ENCODE measurements around the gene CARMIL1.

Gene CARMIL1

DNA sequence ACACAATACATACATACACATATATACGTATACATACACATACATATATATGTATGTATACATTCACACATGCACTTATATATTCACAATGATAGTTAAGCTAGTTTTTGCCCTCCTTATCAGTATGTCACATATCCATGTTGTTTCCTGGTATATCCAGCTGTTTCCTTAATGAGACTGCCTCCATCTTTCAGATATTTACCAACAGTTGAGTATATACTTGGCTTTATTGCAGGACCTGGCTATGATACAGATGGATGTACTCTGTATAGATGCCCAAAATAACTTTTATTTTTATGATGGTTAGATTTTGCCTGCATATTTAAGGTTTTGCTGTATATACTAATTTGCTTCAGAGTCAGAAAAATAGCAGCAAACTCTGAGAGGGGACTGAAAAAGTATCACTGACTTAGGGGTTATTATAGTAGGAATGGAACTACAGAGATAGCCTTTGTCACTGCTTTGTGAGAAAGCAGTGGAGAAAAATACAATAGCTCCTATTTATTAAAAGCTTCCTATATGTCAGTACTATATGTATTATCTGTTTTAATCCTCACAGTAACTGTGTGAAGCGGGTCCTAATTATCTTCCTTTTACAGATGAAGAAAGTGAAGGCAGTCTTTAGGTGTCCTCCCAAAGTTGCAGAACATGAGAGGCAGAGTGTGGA is 35.5 kb downstream of the CARMIL1 start (continued):
- TF ChIP-seq, protein P1, sequence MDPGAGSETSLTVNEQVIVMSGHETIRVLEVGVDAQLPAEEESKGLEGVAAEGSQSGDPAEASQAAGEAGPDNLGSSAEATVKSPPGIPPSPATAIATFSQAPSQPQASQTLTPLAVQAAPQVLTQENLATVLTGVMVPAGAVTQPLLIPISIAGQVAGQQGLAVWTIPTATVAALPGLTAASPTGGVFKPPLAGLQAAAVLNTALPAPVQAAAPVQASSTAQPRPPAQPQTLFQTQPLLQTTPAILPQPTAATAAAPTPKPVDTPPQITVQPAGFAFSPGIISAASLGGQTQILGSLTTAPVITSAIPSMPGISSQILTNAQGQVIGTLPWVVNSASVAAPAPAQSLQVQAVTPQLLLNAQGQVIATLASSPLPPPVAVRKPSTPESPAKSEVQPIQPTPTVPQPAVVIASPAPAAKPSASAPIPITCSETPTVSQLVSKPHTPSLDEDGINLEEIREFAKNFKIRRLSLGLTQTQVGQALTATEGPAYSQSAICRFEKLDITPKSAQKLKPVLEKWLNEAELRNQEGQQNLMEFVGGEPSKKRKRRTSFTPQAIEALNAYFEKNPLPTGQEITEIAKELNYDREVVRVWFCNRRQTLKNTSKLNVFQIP (CRISPR knock-in tag; IDR thresholded peaks at IDR 0.05; ENCODE audit: borderline replicate concordance, low read depth): no peak

DNA sequence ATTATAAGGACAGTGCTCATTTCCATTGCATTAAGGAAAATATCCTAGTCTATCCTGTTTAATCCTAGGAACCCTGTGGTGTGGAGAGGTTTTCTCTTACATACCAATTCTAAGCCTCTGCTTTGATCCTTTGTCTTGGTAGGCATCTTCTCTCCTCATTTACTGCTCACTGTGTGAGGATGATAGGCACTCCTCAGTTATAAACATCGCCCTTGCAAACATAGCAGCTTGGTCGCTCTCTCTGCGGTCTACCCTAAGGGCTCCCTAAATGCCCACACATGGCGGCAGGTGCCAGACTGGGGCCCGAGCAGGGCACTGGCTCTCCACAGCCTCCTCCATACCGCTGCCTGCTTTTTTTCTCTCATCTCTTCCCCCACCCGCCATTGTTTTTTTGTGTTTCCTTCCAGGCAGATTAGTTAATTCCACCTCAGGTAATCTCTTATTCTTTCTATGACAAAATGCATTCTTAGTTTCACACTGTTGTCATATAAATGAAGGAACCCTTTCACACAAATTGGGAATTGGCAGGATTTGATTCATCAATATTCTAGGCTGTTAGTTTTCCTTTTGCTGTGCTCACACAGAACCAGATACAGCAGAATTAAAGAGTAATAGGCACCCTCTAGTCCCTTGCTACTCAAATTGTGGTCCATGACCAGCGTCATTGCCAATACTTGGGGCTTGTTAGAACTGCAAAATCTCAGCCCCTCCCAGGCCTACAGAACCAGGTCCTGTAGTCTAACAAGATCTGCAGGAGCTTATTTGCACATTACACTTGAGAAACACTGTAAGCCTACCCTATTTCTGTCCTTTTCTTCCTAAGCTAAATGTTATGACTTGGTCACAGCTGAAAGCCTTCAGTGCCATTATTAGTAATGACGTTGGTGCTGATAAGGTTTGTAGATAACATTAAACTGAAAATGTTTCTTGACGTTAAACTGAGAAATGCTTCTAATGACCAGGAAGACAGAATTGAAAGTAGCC is 36.3 kb downstream of the CARMIL1 start:
- no peak for TF ChIP-seq TOX (CRISPR knock-in tag; IDR thresholded peaks at IDR 0.05; ENCODE audit: borderline replicate concordance)
- TF ChIP-seq, protein P2, sequence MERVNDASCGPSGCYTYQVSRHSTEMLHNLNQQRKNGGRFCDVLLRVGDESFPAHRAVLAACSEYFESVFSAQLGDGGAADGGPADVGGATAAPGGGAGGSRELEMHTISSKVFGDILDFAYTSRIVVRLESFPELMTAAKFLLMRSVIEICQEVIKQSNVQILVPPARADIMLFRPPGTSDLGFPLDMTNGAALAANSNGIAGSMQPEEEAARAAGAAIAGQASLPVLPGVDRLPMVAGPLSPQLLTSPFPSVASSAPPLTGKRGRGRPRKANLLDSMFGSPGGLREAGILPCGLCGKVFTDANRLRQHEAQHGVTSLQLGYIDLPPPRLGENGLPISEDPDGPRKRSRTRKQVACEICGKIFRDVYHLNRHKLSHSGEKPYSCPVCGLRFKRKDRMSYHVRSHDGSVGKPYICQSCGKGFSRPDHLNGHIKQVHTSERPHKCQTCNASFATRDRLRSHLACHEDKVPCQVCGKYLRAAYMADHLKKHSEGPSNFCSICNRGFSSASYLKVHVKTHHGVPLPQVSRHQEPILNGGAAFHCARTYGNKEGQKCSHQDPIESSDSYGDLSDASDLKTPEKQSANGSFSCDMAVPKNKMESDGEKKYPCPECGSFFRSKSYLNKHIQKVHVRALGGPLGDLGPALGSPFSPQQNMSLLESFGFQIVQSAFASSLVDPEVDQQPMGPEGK (CRISPR knock-in tag; IDR thresholded peaks at IDR 0.05; ENCODE audit: borderline replicate concordance): no peak
- no peak for TF ChIP-seq BACH2 (CRISPR knock-in tag; IDR thresholded peaks at IDR 0.05; ENCODE audit: borderline replicate concordance)
- TF ChIP-seq OSR1 (CRISPR knock-in tag; IDR thresholded peaks at IDR 0.05): no peak
- no peak for TF ChIP-seq ISL1 (CRISPR knock-in tag; IDR thresholded peaks at IDR 0.05)
- no peak for TF ChIP-seq GLIS3 (CRISPR knock-in tag; IDR thresholded peaks at IDR 0.05)
- TF ChIP-seq ZNF70 (CRISPR knock-in tag; IDR thresholded peaks at IDR 0.05): no peak
- TF ChIP-seq ZFP30 (CRISPR knock-in tag; IDR thresholded peaks at IDR 0.05): no peak
- TF ChIP-seq, protein P3, sequence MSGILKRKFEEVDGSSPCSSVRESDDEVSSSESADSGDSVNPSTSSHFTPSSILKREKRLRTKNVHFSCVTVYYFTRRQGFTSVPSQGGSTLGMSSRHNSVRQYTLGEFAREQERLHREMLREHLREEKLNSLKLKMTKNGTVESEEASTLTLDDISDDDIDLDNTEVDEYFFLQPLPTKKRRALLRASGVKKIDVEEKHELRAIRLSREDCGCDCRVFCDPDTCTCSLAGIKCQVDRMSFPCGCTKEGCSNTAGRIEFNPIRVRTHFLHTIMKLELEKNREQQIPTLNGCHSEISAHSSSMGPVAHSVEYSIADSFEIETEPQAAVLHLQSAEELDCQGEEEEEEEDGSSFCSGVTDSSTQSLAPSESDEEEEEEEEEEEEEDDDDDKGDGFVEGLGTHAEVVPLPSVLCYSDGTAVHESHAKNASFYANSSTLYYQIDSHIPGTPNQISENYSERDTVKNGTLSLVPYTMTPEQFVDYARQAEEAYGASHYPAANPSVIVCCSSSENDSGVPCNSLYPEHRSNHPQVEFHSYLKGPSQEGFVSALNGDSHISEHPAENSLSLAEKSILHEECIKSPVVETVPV (CRISPR knock-in tag; IDR thresholded peaks at IDR 0.05): no peak
- no peak for TF ChIP-seq SNAI2 (CRISPR knock-in tag; IDR thresholded peaks at IDR 0.05)
- TF ChIP-seq ARNTL (CRISPR knock-in tag; IDR thresholded peaks at IDR 0.05; ENCODE audit: borderline replicate concordance, low read depth): no peak
- TF ChIP-seq CSDC2 (CRISPR knock-in tag; IDR thresholded peaks at IDR 0.05): no peak
- no peak for TF ChIP-seq ZC3H10 (CRISPR knock-in tag; IDR thresholded peaks at IDR 0.05)
- ATAC-seq: no peak

DNA sequence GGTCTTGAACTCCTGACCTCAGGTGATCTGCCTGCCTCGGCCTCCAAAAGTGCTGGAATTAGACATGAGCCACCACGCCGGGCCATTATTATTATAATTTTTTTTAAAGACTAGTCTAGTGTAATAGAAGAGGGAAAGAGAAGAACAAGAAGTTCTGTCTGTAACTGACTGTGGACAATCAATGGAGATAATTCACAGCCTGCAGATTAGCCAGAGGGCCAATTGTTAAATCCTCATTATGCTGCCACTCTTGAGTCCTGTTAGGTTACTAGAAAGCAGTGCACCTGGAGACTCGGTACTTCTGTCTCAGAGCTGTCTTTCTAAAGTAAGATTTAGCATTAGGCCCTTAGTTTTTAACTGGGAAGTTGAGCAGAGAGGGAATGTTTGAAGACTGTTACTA is 37.5 kb downstream of the CARMIL1 start:
- ATAC-seq: no peak
- TF ChIP-seq PPARA (CRISPR knock-in tag; IDR thresholded peaks at IDR 0.05; ENCODE audit: borderline replicate concordance): no peak
- TF ChIP-seq BACH2 (CRISPR knock-in tag; IDR thresholded peaks at IDR 0.05; ENCODE audit: borderline replicate concordance): no peak
- no peak for TF ChIP-seq ZNF565 (CRISPR knock-in tag; conservative IDR thresholded peaks at IDR 0.05; ENCODE audit: low read depth)
- TF ChIP-seq ISL1 (CRISPR knock-in tag; IDR thresholded peaks at IDR 0.05): no peak
- no peak for TF ChIP-seq GLIS3 (CRISPR knock-in tag; IDR thresholded peaks at IDR 0.05)
- no peak for TF ChIP-seq ARNTL (CRISPR knock-in tag; IDR thresholded peaks at IDR 0.05; ENCODE audit: borderline replicate concordance, low read depth)
- no peak for TF ChIP-seq ZFP3 (CRISPR knock-in tag; IDR thresholded peaks at IDR 0.05)
- no peak for TF ChIP-seq TOX (CRISPR knock-in tag; IDR thresholded peaks at IDR 0.05; ENCODE audit: borderline replicate concordance)

DNA sequence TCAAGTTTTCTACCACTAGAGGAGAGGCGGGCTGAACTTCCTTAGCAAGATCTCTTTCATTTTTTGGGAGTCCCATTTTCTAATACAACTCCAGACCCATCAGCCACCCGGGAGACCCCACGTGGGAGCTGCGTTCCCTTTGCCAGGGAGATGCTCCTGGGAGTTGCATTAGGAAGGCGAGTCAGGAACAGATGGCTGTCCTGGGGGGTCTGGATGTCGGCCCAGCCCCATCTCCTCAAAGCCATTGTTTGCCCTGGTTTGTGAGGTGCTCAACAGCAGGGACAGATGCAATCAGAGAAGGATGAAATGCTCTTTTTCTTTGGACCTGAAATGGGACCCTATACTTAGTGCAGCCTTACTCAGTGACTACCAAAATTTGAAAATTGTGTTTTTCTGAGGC is 39.4 kb downstream of the CARMIL1 start:
- TF ChIP-seq RARB (CRISPR knock-in tag; IDR thresholded peaks at IDR 0.05): no peak
- no peak for TF ChIP-seq ZNF565 (CRISPR knock-in tag; conservative IDR thresholded peaks at IDR 0.05; ENCODE audit: low read depth)
- TF ChIP-seq OSR1 (CRISPR knock-in tag; IDR thresholded peaks at IDR 0.05): no peak
- TF ChIP-seq, protein P3 (CRISPR knock-in tag; IDR thresholded peaks at IDR 0.05): no peak
- TF ChIP-seq ZNF70 (CRISPR knock-in tag; IDR thresholded peaks at IDR 0.05): no peak
- TF ChIP-seq ZNF8 (CRISPR knock-in tag; IDR thresholded peaks at IDR 0.05): no peak
- ATAC-seq: no peak
